NCI-H2171 treated with DMSO at 0.1 percent for 48 hours (cell line): ENCODE results near the gene OR56A1.

Experiments
- DNase-seq: peaks from one replicate; lab custom pipeline; 2025; lab: John Stamatoyannopoulos, UW

Gene OR56A1

DNA sequence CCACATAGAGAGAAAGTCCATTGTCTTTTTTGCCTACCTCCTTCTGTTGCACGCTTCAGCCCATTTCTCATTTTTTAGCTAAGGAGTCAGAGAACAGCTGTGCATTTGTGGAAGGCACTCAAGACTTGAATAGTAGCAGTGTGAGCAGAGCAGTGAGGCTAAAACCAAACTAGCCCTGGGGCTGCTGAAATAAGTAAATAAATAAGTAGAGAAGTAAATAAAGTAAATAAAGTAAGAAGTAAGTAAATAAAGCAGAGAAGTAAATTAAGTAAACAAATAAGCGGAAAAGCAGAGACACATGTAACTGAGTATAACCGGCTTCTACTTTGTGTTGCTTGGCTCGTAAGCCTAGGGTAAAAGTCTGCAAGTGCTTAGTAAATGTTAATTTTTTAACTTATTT is 41.4 kb downstream of the OR56A1 start:
- no peak for DNase-seq

DNA sequence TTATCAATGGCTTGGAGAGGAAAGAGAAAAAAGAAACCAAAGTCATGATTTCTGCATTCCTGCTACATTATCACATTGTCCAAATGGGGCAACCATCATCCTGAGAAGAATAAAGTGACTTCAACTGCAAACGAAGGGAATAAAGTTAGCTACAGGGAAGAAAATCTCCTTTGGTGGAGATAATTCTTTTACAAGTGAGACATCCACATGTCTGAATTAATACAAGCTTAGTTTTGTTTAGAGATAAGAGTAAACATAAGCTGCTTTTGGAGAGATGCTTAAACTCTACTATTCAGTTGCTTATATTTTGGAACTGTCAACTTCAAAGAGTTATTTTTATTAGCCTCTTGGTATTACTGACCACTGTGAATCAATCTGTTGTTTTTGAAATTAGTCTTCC is 43.7 kb downstream of the OR56A1 start, which contains the start of gene OR52L1:
OR52L1 (minus strand) TSS at position 101 of the 400 bp plus-strand sequence; CDS start at position 46, 55 bp downstream.
- no peak for DNase-seq

DNA sequence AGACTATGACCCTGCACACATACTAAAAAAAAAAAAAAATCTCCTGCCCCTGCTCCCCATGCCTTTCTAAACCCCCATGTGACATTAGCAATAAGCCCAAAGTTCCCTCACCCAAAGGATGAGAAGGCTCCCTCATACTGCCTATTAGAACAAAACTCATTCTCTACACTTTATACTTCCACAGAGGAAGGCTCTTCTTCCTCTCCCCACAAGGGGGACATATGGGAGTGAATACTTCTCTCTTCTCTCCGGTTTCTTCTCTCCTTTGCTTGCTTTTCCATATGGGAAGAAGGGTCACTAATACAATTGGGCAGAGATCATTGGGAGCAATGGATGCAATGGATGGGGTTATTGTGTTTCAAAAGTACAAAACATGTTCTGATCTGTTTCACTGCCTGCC is 47.1 kb downstream of the OR56A1 start:
- no peak for DNase-seq

DNA sequence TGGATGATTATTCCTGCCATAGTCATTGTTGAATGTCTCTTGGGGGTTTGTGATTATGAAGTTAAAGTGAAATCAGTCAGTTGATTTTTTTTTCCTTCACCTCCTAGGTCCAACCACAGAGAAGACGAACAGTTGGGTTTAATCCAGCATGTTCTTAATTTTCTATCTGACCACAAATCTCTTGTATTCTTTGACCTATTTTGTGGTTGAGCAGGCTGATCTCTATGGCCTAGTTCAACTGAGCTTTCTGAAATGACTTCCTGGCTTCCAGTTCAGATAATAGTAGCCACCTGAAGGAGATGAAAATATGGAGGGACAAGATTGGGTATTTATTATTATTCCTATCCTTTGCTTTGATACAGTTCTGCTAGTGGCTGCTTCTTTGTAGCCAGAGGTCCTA is 57.0 kb downstream of the OR56A1 start:
- no peak for DNase-seq
